Fibroblast of the conjunctiva (primary cell): Measurements from ENCODE around the gene TENT4B.
"Not testable (repeated sequence)": the region's sequence is repeated elsewhere in the genome, so short reads cannot be mapped to it uniquely, and the experiment has no call there.

Source experiments
- DNase-seq: peaks from one replicate; pipeline ENCODE4 v3.0.0-alpha.2; 2010; ENCODE audit warnings: low read depth

TENT4B gene

GRCh38 chr16:50234771-50235556 lies 81.9 kb downstream of the TENT4B start:
- DNase-seq: no peak

- DNase-seq: no peak
Measured at GRCh38 chr16:50235581-50235980, 82.5 kb downstream of the TENT4B start.

- DNase-seq: no peak
Measured at GRCh38 chr16:50238314-50238713, 85.2 kb downstream of the TENT4B start.

GRCh38 chr16:50238868-50239301 lies 85.8 kb downstream of the TENT4B start:
- DNase-seq: no peak

GRCh38 chr16:50243024-50243423 lies 89.9 kb downstream of the TENT4B start:
- not testable (repeated sequence) for DNase-seq

- DNase-seq: no peak
Measured at GRCh38 chr16:50244140-50244503, 91.0 kb downstream of the TENT4B start.

- DNase-seq: no peak
Measured at GRCh38 chr16:50244504-50245416, 91.7 kb downstream of the TENT4B start.

GRCh38 chr16:50245417-50246298 lies 92.6 kb downstream of the TENT4B start:
- peak; percentile 77 for DNase-seq

GRCh38 chr16:50246299-50247122 lies 93.4 kb downstream of the TENT4B start:
- no peak for DNase-seq

GRCh38 chr16:50247123-50247905 lies 94.2 kb downstream of the TENT4B start:
- no peak for DNase-seq

GRCh38 chr16:50247906-50248608 lies 95.0 kb downstream of the TENT4B start:
- DNase-seq: no peak

- no peak for DNase-seq
Measured at GRCh38 chr16:50248845-50249244, 95.7 kb downstream of the TENT4B start.

- DNase-seq: peak; percentile 42
Measured at GRCh38 chr16:50251375-50252081, 98.4 kb downstream of the TENT4B start.

GRCh38 chr16:50252082-50252611 lies 99.0 kb downstream of the TENT4B start:
- no peak for DNase-seq

- no peak for DNase-seq
Measured at GRCh38 chr16:50252874-50253513, 99.9 kb downstream of the TENT4B start.

GRCh38 chr16:50253514-50253910 lies 100.4 kb downstream of the TENT4B start:
- DNase-seq: no peak

- DNase-seq: no peak
Measured at GRCh38 chr16:50254072-50254471, 101.0 kb downstream of the TENT4B start.

- DNase-seq: no peak
Measured at GRCh38 chr16:50255538-50255937, 102.4 kb downstream of the TENT4B start.
